Endothelial cell of umbilical vein (primary cell): ENCODE data around the gene SPATA45. TPM values are rescaled to one million over a fixed set of nuclear protein-coding genes. Genes with fewer than 3 reads are reported as not detected.

Experiments used
- BruUV-seq: library from RNA; stranded (reverse); fragments of 400-500 nt; replicated peaks from 2 replicates; lab custom pipeline; 2021; lab: Mats Ljungman, UMichigan
- CTCF ChIA-PET: fragments of 300-600, 350-600 bp; sonication (Branson Sonifier 250); formaldehyde crosslinking; loops from one replicate; lab custom pipeline; 2021; ENCODE audit warnings: antibody characterized with exemption, inconsistent platforms; lab: Charles Lee
- POLR2A ChIA-PET: fragments of 300-600, 350-600 bp; sonication (Branson Sonifier 250); formaldehyde crosslinking; loops from one replicate; lab custom pipeline; 2021; ENCODE audit warnings: antibody characterized with exemption, inconsistent platforms; lab: Charles Lee
- DNase-seq: peaks from one replicate; pipeline ENCODE4 v3.0.0-alpha.2; 2011; ENCODE audit warnings: low read depth, low spot score
- FAIRE-seq: peaks from 2 replicates; lab custom pipeline; 2011; peaks lifted over from hg19 to GRCh38; lab: Jason Lieb, UNC
- H2AFZ ChIP-seq: 2 replicates; pipeline ENCODE4 v1.6.0; 2012; ENCODE audit warnings: low read depth, low read length, control low read depth, inconsistent platforms
- H3K27ac ChIP-seq: 2 replicates; pipeline ENCODE4 v1.5.1; 2011; ENCODE audit warnings: low read depth, mild to moderate bottlenecking, control low read depth, low read length, moderate library complexity; ENCODE audit not compliant: insufficient read depth
- H3K27me3 ChIP-seq, 2 experiments: 2 replicates each; pipeline versions ENCODE4 v1.6.0 to v1.6.1; 2011; ENCODE audit warnings: low read length in 2 of 2, mixed read lengths in 1 of 2; ENCODE audit not compliant: control insufficient read depth in 2 of 2, insufficient read depth in 2 of 2
- H3K36me3 ChIP-seq, 2 experiments: 2 replicates in 1 of 2; 3 replicates in 1 of 2; pipeline ENCODE4 v1.5.1; 2011; ENCODE audit warnings: low read length in 2 of 2, mild to moderate bottlenecking in 1 of 2, moderate library complexity in 1 of 2; ENCODE audit not compliant: control insufficient read depth in 2 of 2, insufficient read depth in 2 of 2; ENCODE audit errors: extremely low read depth in 1 of 2
- H3K4me1 ChIP-seq: 3 replicates; pipeline ENCODE4 v1.5.1; 2011; ENCODE audit warnings: mild to moderate bottlenecking, low read length; ENCODE audit not compliant: control insufficient read depth, insufficient read depth; ENCODE audit errors: extremely low read depth
- H3K4me2 ChIP-seq: 2 replicates; pipeline ENCODE4 v1.6.1; 2011; ENCODE audit warnings: low read length, control low read depth, mixed read lengths; ENCODE audit not compliant: insufficient read depth
- H3K4me3 ChIP-seq, 3 experiments: fragments of 200-600 bp in 1 of 3; sonication (generic), shearing (Covaris generic) in 1 of 3; replicated peaks in 1 of 3; 2 replicates each; pipeline ENCODE4 v1.5.1; 2011 to 2016; ENCODE audit warnings: control low read depth in 3 of 3, low read length in 3 of 3, mild to moderate bottlenecking in 2 of 3, inconsistent platforms in 1 of 3, low read depth in 1 of 3, moderate library complexity in 1 of 3; ENCODE audit not compliant: insufficient read depth in 1 of 3
- H3K79me2 ChIP-seq: 2 replicates; pipeline ENCODE4 v1.6.0; 2012; ENCODE audit warnings: low read length, inconsistent platforms; ENCODE audit not compliant: control insufficient read depth, insufficient read depth
- H3K9ac ChIP-seq: replicated peaks from 2 replicates; pipeline ENCODE3; 2011; ENCODE audit warnings: low read length, control low read depth; ENCODE audit not compliant: insufficient read depth; ENCODE audit errors: extremely low read depth
- H3K9me1 ChIP-seq: replicated peaks from 3 replicates; pipeline ENCODE4 v1.6.0; 2011; ENCODE audit warnings: mild to moderate bottlenecking, low read length; ENCODE audit not compliant: control insufficient read depth, insufficient read depth; ENCODE audit errors: extremely low read depth
- H3K9me3 ChIP-seq: replicated peaks from 2 replicates; pipeline ENCODE4 v1.5.1; 2012; ENCODE audit warnings: low read length, inconsistent platforms; ENCODE audit not compliant: control insufficient read depth, insufficient read depth
- H4K20me1 ChIP-seq: replicated peaks from 2 replicates; pipeline ENCODE3; 2011; ENCODE audit warnings: mild to moderate bottlenecking, low read length; ENCODE audit not compliant: control insufficient read depth, insufficient read depth; ENCODE audit errors: extremely low read depth
- GATA2 ChIP-seq: IDR thresholded peaks from 2 replicates; pipeline ENCODE4 v1.7.0; 2011; ENCODE audit warnings: low read depth, mild to moderate bottlenecking, moderate library complexity, mixed read lengths, low read length; ENCODE audit not compliant: insufficient read length, insufficient read depth
- MYC ChIP-seq: IDR thresholded peaks from one replicate; pipeline ENCODE4 v1.6.1; 2011; ENCODE audit warnings: mild to moderate bottlenecking, low read depth, low read length
- POLR2AphosphoS5 ChIP-seq: IDR thresholded peaks from 2 replicates; pipeline ENCODE4 v1.6.1; 2012; ENCODE audit warnings: low read depth, mild to moderate bottlenecking, control low read depth, low read length, moderate library complexity; ENCODE audit not compliant: insufficient read depth
- dilution Hi-C: fragments of 300-500 bp; cut with MboI; formaldehyde crosslinking; loops from one replicate; pipeline ENCODE4 v1.15.0; 2019; ENCODE audit warnings: low sequenced_read_pairs; ENCODE audit not compliant: extremely low pct_ligation_motif_present
- intact Hi-C: fragments of 100-400 bp; cut with micrococcal nuclease; formaldehyde crosslinking; loops from one replicate; pipeline ENCODE4 v1.10.0; 2022
- polyA plus RNA-seq, 4 experiments: library from polyadenylated mRNA; depleted of rRNA in 3 of 4; stranded (reverse) in 3 of 4; unstranded in 1 of 4; fragments of >200 nt; gene quantifications; 2 replicates each; pipeline versions ENCODE4 v1.2.1 to v1.2.3, GENCODE V29; 2011 to 2012; ENCODE audit warnings: missing spikeins in 1 of 4
- total RNA-seq: library from RNA; stranded (reverse); gene quantifications from 2 replicates; pipeline ENCODE4 v1.2.3, GENCODE V29; 2021
- TF ChIP-seq, protein P1 (sequence below), 2 donors: IDR thresholded peaks; 1 replicate in 1 of 2; 2 replicates in 1 of 2; pipeline ENCODE4 v1.5.1; 2011; ENCODE audit warnings: low read length in 2 of 2, mild to moderate bottlenecking in 2 of 2, moderate library complexity in 2 of 2, control low read depth in 1 of 2, inconsistent platforms in 1 of 2, low read depth in 1 of 2; ENCODE audit not compliant: insufficient read depth in 1 of 2; ENCODE audit errors: extremely low read depth in 1 of 2
- TF ChIP-seq, protein P2 (sequence below): IDR thresholded peaks from 2 replicates; pipeline ENCODE4 v1.6.1; 2011; ENCODE audit not compliant: insufficient read depth, insufficient read length

SPATA45 gene
- total and polyA plus RNA-seq, 2 donors (not counting 3 experiments of a cell fraction or from before 2014, with no cell fraction given) = not detected

DNA sequence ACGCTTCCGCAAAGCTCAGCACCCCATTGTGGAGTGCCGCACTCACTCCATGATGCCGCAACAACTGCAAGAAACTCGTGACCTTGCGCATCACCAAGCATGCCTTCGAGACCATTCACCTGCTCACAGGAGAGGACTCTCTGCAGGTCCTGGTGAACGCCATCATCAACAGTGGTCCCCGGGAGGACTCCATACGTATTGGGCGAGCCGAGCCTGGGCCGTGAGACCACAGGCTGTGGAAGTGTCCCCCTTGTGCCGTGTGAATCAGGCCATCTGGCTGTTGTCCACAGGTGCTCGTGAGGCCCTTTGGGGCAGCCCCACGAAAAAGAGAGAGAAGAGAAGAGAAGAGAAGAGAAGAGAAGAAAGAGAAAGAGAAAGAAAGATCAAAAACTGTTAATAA is 23.2 kb downstream of the SPATA45 start:
- H3K27me3 ChIP-seq = no peaks in the 10 kb centered on the region
- ChIA-PET POLR2A (no interaction called here), CTCF (interaction anchor here (1.0 to 1.5 kb wide), 2 partner anchors 9 to 16 kb away, joined by 3 to 5 read pairs; no protein-coding TSS in a partner anchor)
- peaks cover 3% of the 10 kb centered on the region for H3K9me3 ChIP-seq
- intact Hi-C loops (loop anchor here (5.0 kb wide), 1 partner anchor 33 kb away; the partner anchor contains the start of gene FLVCR1), dilution Hi-C loops (no loop called here)
- H3K4me3 ChIP-seq = no peak overlapping the region
- H3K9me1 ChIP-seq = no peaks in the 10 kb centered on the region
- FAIRE-seq (no peak), DNase-seq (no peak)
- no peak overlapping the region for H2AFZ ChIP-seq
- no TSS peak for BruUV-seq
- H3K36me3 ChIP-seq = no peaks in the 10 kb centered on the region
- no peaks in the 10 kb centered on the region for H4K20me1 ChIP-seq
- H3K9ac ChIP-seq = no peak overlapping the region
- H3K4me2 ChIP-seq = no peak overlapping the region
- no peaks in the 10 kb centered on the region for H3K79me2 ChIP-seq
- no peak overlapping the region for H3K27ac ChIP-seq
- H3K4me1 ChIP-seq = peaks cover 4% of the 10 kb centered on the region
- TF ChIP-seq, protein P1, sequence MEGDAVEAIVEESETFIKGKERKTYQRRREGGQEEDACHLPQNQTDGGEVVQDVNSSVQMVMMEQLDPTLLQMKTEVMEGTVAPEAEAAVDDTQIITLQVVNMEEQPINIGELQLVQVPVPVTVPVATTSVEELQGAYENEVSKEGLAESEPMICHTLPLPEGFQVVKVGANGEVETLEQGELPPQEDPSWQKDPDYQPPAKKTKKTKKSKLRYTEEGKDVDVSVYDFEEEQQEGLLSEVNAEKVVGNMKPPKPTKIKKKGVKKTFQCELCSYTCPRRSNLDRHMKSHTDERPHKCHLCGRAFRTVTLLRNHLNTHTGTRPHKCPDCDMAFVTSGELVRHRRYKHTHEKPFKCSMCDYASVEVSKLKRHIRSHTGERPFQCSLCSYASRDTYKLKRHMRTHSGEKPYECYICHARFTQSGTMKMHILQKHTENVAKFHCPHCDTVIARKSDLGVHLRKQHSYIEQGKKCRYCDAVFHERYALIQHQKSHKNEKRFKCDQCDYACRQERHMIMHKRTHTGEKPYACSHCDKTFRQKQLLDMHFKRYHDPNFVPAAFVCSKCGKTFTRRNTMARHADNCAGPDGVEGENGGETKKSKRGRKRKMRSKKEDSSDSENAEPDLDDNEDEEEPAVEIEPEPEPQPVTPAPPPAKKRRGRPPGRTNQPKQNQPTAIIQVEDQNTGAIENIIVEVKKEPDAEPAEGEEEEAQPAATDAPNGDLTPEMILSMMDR (IDR thresholded peaks at IDR 0.05; ENCODE audit: extremely low read depth in 1 of 2, insufficient read depth in 1 of 2, low read depth in 1 of 2, low read length in 2 of 2) = no peak
- TF ChIP-seq POLR2AphosphoS5 (no peak), MYC (no peak), GATA2 (no peak)
- TF ChIP-seq, protein P2, sequence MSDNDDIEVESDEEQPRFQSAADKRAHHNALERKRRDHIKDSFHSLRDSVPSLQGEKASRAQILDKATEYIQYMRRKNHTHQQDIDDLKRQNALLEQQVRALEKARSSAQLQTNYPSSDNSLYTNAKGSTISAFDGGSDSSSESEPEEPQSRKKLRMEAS = no peak
